EL (cell line): Measurements from ENCODE around the gene CMTR1.
"Not testable (repeated sequence)": the region's sequence is repeated elsewhere in the genome, so short reads cannot be mapped to it uniquely, and the experiment has no call there.

Source experiments
- DNase-seq: peaks from one replicate; pipeline ENCODE4 v3.0.0-alpha.2; 2016

Gene CMTR1

GRCh38 chr6:37435373-37435772 is 2.4 kb downstream of the CMTR1 start:
- DNase-seq = no peak

GRCh38 chr6:37435816-37436215 is 2.8 kb downstream of the CMTR1 start:
- no peak for DNase-seq

GRCh38 chr6:37438930-37439329 is 5.9 kb downstream of the CMTR1 start:
- DNase-seq = no peak

- no peak for DNase-seq
Measured at GRCh38 chr6:37441651-37442050, 8.6 kb downstream of the CMTR1 start.

- no peak for DNase-seq
Measured at GRCh38 chr6:37442416-37443215, 9.6 kb downstream of the CMTR1 start.

- DNase-seq = not testable (repeated sequence)
Measured at GRCh38 chr6:37443216-37443542, 10.2 kb downstream of the CMTR1 start.

- DNase-seq = no peak
Measured at GRCh38 chr6:37449984-37450383, 17.0 kb downstream of the CMTR1 start.

GRCh38 chr6:37451441-37452193 is 18.6 kb downstream of the CMTR1 start:
- DNase-seq = no peak

GRCh38 chr6:37452522-37452921 is 19.5 kb downstream of the CMTR1 start:
- no peak for DNase-seq

GRCh38 chr6:37454420-37455140 is 21.6 kb downstream of the CMTR1 start:
- DNase-seq = peak; percentile 18

GRCh38 chr6:37456126-37456525 is 23.1 kb downstream of the CMTR1 start:
- DNase-seq = peak; percentile 87

GRCh38 chr6:37456816-37457560 is 24.0 kb downstream of the CMTR1 start:
- peak; percentile 81 for DNase-seq

- DNase-seq = no peak
Measured at GRCh38 chr6:37459981-37460800, 27.2 kb downstream of the CMTR1 start.

- DNase-seq = no peak
Measured at GRCh38 chr6:37460805-37461204, 27.8 kb downstream of the CMTR1 start.

GRCh38 chr6:37463110-37463509 is 30.1 kb downstream of the CMTR1 start:
- no peak for DNase-seq

GRCh38 chr6:37467718-37468117 is 34.7 kb downstream of the CMTR1 start:
- DNase-seq = no peak

GRCh38 chr6:37473364-37474095 is 40.5 kb downstream of the CMTR1 start:
- DNase-seq = peak; percentile 80

GRCh38 chr6:37474316-37474715 is 41.3 kb downstream of the CMTR1 start:
- no peak for DNase-seq

GRCh38 chr6:37477191-37477590 is 44.2 kb downstream of the CMTR1 start:
- DNase-seq = no peak

- no peak for DNase-seq
Measured at GRCh38 chr6:37477656-37478435, 44.8 kb downstream of the CMTR1 start.

GRCh38 chr6:37478827-37479226 is 45.8 kb downstream of the CMTR1 start:
- DNase-seq = no peak
